NCI-H128 (cell line): ENCODE measurements around the gene REEP1.
"Not testable (repeated sequence)": the region's sequence is repeated elsewhere in the genome, so short reads cannot be mapped to it uniquely, and the experiment has no call there.

Experiments used
- DNase-seq: peaks from one replicate; lab custom pipeline; 2025; ENCODE audit not compliant: unreplicated experiment; lab: John Stamatoyannopoulos, UW

REEP1 gene

DNA sequence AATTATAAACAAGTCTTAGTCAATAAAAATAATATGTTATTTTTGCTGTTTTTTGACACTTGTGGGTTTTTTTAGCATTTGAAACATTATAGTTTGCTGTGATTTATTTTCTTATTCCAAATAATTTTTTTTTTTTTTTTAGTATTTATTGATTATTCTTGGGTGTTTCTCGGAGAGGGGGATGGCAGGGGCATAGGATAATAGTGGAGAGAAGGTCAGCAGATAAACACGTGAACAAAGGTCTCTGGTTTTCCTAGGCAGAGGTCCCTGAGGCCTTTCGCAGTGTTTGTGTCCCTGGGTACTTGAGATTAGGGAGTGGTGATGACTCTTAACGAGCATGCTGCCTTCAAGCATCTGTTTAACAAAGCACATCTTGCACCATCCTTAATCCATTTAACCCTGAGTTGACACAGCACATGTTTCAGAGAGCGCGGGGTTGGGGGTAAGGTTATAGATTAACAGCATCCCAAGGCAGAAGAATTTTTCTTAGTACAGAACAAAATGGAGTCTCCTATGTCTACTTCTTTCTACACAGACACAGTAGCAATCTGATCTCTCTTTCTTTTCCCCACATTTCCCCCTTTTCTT is 8.5 kb upstream of the REEP1 start:
- DNase-seq, result not testable (repeated sequence)

DNA sequence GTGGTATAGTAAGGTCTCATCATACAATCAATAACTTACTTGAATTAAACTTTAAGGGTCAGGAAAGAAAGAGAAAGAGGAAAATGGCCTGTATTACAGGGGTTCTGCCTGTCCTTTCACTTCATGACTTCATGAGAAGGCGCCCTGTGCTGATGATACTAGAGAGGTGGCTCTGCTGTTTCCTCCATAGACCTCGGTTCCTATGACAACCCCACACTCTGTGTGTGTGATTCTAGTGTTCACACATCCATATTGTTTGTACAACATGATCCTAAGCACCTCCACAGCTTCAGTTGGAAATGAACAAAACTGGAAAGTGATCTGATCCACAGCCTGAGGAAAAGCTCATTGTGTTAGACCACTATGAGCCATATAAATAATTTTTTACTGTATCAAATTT is 7.0 kb upstream of the REEP1 start:
- DNase-seq, result no peak

DNA sequence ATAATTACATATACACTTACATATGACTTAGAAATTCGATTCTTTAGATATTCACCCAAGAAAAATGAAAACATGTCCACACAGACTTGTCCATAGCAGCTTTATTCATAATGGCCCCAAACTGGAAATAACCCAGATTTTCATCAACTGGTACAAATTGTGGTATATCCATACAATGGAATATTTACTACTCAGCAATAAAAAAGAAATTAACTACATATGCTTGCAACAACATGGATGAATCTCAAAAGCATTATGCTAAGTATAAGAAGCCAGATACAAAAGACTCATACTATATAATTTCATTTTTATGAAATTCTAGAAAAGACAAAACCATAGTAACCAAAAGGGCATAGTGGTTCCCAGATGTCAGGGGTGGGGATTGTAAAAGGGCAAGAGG is 5.1 kb upstream of the REEP1 start:
- no peak for DNase-seq

DNA sequence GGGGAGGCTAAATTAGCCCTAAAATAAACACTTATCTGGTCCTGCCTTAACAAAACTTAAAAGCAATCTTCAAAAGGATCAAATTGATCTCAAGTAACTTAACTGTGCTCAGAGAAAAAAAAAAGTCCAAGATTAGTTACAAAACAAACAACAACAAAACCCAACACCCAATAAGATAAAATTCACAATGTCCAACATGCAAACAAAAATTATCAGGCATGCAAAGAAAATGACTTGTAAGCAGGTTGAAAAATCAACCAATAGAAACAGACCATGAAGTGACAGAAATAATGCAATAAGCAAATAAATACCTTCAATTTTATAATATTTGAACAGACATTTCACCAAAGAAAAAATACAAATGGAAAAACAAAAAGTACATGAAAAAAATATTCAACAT is 4.0 kb upstream of the REEP1 start:
- no peak for DNase-seq

DNA sequence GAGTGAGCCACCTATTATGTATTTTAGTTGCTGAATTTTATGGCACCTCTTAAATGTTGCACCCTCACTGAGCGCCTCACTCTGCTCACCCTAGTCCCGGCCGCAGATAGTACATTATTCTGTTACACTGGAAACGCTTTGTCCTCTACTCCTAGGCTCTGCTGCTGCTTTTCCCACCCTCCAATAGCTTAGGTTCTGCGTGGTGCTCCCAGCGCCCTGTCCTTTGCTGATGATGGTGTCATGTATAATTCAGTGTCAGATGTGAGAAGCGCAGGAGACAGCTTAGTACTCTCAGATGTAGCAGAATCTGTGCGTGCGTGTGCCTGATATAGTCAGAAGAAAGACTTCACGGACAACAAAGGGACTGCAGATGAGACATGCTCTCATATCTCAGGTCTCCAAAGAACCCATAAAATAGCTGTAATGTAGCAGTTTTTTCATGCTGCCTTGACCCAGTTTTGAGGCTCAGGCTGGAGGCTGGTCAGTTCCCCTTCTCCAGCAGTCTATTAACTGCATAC is 1.4 kb upstream of the REEP1 start:
- no peak for DNase-seq

DNA sequence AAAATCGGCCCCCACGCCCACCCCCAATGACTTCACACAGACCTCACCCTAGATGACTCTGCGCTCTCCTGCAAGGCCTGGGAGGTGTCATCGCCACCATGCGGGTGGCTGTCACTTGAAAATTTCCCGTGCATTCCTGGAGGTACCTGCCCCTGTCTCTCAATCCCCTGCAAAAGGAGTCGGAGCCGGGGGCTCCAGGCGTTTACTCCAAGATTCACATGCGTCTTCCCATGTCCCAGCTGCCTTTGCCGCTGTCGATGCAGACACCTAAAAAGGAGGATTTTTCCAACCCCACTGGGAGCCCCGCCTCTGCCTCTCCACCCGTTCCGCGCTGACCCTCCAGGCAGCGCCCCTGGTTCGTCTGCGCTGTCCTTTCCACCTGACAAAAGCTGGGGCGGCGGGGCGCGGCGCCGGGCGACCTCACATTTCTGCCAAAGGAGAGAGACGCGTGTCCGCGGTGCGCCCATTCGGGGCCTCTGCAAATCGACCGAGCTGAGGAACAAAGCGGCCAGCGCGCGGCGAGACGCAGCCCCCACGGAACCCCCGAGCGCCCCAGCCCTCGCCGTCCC is 667 bp downstream of the REEP1 start:
- no peak for DNase-seq

DNA sequence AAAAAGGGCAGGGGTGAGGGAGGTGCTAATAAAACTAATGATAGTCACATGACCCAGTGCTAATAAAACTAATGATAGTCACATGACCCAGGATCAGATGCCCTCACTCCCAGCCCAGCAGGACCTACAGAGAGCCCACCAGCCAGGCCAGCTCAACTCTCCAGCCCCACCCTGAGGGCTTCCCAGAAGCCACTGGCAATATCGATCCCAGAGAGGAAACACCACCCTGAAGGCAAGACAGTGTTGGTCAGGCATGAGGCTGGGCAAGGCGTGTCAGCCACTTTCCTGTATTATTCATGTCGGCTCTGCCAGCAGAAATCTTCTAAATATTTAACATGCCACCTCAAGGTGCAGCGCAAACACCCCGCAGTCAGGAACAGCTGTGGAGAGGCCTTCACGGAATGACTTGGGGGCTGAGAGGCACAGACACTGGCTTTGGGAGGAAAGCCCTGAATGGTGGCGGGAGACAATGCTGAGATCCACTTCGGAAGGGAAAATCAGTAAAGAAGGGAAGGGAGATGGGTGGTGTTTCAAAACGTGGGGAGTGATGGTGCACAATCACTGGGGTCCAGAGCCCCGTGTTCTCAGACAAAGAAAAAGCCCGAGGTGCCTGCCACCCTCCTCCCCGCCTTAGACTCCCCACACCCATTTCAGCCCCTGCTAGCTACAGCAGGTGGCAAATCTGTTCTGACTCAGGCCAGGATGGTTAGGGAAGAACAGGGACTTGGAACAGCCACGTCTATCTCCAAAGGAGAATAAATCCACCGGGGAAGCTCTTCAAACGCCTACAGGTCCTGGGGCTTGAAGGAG is 1.4 kb downstream of the REEP1 start:
- no peak for DNase-seq

DNA sequence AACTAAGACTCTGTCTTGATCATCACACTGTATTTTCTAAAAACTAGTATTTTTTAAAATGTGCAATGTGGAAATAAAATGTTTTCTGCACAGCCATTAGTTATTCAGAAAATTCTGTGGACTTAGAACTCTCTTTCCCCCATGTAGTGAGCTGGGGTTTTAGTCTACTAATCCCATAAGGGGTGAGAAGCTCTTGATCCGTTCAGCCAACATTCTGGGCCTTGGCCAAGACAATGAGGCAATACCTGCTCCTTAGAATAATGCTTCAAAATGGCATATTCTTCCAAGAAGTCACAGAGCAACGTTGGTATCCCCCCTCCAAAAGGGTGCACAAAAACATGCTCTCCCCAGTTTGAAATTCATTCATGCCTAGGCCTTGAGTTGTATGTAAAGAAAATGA is 4.0 kb downstream of the REEP1 start:
- DNase-seq, result no peak

DNA sequence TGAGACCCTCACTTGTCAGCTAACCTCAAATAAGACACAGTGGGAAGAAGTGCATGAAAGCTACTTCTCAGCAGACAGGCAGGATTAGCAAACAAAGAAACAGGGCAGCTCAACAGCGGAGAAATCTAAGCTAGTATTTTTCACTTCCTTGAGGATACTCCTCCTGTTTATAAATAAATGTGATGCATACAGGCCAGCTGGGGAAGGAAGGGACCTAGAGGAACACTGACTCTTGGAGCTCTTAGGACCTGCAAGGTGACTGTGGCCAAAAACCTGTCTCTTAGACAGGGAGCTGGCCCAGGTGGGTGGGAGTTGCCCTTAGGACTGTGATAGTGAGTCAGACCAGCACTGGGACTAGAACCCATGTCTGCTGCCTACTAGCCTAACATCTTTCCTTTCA is 4.8 kb downstream of the REEP1 start:
- DNase-seq, result no peak

DNA sequence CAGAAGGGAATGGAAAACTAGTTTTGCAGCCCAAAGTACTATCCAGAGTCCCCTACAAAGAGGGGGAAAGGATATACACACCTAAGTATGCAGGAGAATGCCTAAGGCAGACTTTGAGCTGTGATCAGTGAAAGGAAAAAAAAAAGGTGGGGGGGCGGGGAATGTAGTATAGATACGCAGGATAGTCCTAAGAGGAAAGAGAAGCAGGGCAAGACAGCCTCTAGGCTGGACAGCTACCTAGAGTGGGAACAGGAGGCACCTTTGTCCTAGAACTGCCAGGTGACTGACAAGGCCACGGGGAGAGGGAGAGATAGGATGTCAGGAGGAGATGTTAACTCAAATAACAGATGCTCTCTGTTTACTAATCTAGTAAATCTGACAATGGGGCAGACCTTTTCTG is 6.0 kb downstream of the REEP1 start:
- no peak for DNase-seq

DNA sequence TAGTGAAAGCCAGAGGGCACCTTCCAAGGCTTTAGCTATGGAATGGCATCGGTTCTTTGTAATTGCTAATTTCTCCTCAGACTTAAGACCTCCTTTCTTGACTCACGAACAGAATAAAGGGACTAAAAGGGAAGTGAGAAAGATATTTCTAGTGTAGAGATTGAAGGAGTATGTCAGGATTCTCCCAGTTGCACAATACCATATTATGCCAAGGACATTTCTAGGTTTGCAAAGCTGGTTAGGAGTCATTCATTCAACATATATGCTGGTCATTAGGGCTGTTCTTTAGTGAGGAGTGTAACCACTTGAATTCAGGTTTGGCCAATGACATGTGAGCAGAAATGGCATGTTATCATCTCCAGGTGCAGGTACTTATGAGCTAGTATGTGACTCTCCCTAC is 7.4 kb downstream of the REEP1 start:
- DNase-seq, result no peak

DNA sequence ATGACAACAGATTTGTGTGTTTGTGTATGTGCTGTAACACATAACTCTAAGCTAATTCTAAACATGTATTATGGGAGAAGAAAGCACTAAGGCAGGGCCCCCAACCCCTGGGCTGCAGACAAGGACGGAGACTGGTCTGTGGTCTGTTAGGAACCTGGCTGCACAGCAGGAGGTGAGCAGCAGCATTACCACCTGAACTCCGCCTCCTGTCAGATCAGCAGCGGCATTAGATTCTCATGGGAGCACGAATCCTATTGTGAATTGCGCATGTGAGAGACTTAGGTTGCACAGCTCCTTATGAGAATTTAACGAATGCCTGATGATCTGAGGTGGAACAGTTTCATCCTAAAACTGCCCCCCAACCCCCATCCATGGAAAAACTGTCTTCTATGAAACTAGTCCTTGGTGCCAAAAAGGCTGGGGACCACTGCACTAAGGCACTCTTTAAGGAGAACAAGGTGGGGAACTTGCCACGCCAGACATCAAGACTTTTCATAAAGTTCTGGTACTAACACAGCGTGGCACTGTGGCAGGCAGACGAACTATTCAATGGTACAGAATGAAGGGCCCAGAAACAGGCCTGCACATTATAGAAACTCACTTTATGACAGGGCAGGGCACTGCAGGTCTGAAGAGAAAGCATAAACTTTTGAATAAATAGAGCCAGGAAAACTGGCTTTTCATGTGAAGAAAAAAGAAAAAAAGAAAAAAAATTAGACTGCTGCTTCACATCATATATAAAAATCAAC is 14.0 kb downstream of the REEP1 start:
- no peak for DNase-seq

DNA sequence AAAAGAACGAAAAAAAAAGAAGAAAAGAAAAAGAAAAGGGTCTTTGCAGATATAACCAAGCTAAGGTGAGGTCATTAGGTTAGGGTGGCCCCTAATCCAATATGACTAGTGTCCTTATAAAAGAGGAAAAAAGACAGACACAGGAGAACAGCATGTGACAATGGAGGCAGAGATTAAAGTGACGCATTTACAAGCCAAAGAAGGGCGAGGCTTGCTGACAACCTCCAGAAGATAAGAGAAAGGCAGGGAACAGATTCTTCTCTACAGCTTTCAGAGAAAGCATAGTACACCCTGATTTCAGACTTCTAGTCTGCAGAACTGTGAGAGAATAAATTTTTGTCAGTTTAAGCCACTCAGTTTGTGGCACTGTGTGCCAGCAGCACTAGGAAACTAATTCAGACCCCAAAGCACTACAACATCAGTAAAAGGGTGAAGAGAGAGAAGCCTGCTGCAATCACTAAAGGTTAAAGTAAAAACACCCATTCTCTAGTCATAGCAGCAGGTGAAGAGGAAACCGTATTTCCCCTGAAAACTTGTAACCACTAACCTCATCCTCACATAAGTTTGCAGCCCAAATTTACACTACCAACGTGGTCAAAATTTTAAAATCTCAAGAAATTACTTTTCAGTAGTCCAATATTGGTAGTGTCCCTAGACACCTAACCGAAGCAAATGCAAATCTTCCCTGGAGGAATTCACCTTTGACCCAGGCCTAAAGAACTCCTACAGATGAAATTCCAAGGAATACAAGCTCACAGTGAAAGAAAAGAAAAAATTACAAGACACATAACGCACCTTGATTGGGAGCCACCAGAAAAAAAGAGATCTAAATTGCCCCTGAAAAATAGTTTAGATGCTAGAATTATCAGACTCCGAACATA is 17.5 kb downstream of the REEP1 start:
- no peak for DNase-seq

DNA sequence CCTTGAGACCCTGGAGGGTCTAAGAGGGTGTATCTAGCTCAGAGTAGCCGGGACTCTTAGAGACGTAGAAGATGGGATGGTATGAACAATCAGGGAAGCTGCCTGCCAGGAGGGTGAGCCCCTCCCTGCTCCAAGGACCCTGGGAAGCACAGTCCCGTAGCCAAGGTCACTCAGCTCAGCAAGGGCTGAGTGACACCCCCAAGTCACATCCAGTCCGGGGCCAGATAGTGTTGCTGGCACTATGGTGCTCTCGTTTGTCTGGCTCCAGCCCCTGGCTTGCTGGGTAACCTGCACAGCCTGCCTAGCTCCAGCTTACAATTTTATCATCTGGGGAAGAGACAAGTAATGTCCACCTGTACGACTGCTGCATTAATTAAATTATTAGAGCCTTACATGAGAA is 22.3 kb downstream of the REEP1 start:
- DNase-seq, result no peak

DNA sequence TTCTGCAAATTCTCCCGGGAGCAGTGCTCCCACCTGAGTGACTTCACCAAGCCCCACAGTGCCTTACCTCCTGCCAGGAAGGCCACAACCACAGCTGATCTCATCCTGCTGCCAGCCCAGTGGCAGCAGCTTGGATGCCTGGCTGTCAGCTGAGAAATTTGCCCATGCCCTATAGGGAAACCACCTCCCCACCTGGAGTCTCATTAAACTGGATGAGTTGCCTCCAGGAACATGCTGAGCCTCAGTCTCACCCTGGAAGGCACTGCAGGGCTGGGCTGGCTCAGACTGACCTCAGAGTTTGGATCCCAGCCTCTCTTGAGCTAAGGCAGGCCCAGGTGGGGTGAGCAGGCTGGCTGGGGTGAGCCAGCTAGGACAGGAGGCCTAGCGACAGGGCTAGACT is 23.3 kb downstream of the REEP1 start:
- DNase-seq, result no peak

DNA sequence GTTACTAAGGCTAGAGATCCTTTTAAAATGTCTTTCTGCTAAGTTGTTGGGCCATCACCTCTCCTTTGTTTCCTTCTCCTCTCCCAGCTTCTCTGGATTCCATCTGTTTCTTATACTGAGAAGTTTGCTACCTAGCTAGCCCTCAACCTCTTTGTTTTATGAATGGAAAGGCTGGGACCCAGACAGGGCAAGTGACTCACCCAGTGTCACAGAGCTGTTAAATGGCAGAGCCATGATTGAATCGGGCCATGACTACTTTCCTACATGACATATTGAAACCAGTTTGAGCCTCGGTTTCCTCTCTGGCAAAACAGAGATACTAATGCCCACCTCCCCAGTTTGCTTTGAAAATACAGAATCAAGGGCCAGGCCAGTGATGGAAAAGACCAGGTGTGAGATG is 24.1 kb downstream of the REEP1 start:
- DNase-seq, result no peak

DNA sequence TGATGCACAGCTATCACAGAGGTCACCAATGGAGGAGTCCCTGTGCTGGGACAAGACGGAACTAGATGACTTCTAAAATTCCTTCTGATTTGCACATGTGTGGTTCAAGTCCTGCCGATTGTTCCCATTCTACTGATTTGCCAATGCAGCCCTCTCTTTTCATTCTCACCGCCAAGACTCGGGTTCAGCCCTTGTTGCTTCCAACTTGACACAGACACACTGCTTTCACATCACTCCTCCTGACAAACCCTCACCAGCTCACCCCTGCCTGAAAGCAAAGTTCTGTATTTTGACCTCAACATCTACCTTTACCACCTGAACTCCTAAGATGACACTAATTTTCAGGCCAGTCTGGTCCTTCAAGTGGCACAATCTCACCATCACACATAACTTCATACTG is 25.5 kb downstream of the REEP1 start:
- no peak for DNase-seq

DNA sequence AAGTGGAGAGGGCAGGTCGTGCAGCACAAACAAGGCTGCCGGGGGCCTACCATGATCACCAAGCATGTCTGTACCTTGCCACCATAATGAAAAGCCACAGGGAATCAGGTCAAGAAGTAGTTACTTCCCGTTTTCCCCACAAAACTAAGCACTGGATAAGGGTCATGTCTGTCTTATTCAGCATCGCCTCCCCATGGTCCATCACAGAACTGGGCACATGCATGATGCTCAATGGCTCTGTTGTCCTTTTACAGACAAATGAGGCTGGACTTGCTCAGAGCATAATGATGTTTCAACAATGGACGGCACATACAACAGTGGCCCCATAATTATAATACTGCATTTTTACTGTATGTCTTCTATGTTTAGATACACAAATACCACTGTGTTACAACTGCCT is 27.5 kb downstream of the REEP1 start:
- no peak for DNase-seq

DNA sequence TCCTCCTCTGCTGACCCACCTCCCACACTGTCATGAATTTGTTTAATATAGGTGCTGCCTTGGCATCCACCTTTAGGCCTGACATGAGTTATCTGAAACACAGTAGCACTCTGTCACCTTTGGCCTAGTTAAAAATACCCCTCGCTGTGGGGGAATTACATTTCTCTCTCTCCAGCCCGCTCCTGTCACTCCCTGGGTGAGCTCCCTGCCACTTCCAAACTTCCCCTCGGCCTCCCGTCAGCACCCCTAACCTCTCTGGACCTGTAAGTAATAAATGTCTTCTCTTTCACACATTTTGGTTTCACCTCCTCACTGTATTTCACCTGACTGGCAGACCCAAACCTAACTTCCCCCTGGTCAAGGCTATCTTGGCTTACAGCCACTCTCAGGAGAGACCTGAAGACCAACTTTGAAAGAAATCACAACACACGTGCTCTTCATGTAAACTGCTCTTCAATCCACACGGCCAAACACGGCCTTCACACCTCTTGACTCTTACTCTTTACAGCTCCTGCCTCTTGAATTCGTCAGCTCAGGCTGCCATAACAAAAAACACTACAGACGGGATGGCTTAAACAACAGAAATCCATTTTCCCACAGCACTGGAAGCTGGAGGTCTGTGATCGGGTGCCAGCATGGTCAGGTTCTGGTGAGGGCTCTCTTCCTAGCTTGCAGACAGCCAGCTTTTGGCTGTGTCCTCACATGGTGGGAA is 28.3 kb downstream of the REEP1 start:
- DNase-seq, result no peak

DNA sequence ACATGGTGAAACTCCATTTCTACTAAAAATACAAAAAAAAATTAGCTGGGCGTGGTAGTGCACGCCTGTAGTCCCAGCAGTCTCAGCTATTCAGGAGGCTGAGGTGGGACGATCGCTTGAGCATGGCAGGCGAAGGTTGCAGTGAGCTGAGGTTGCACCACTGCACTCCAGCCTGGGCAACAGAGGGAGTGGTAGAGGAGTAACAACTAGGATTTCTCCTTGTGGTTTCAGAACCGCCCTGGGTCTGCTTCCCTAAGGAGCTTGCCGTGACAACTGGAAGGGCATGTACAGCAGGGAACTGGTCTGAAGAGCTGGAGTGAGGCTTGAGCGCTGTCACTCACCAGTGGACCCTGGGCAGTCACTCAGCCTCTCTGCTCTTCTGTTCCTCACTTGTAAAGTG is 29.1 kb downstream of the REEP1 start:
- DNase-seq, result no peak
